ENCODE data around the gene XPNPEP1.
"Not testable (repeated sequence)": the region's sequence is repeated elsewhere in the genome, so short reads cannot be mapped to it uniquely, and the experiment has no call there.

Gene XPNPEP1

DNA sequence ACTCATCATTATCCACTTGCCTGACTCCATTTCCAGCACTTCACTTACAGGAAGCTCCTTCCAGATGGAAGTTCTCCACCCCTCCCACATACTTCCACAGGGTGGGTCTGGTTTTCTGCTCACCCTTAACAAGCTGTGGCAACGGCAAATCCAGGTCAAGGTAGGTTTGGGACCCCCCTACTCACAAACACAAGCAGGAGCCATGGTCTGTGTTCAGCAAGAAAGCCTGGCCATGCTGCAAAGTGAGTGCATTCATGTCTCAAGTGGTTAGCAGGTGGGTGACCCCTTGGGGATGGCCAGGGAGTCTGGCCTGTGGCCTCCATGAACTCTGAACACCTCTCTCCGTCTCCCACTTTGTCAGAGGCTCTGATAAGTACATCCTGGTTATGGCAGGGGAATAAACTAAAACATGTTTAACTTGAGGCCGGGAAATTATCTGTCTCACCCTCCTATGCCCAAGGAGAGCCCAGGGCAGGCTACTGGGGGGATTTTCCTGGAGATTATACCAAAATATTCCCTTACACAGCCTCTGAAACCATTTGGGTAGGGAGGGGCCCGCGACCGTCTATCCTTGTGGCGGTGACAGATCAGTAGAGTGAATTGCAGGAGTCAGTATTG is 844 bp downstream of the XPNPEP1 start:
- no peak for DNase-seq

DNA sequence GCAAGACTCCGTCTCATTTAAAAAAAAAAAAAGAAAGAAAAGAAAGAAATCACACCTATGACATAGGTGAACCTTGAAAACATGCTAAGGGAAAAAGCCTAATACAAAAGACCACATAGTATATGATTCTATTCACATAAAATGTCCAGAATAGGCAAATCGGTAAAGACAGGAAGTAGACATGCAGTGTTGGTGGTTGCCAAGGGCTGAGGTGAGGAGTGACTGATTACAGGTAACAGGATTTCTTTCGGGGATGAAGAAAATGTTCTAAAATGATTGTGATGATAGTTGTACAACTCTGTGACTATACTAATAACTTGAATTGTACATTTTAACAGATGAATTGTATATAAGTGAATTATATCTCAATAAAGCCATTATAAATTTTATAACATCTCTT is 3.3 kb downstream of the XPNPEP1 start:
- no peak for DNase-seq

DNA sequence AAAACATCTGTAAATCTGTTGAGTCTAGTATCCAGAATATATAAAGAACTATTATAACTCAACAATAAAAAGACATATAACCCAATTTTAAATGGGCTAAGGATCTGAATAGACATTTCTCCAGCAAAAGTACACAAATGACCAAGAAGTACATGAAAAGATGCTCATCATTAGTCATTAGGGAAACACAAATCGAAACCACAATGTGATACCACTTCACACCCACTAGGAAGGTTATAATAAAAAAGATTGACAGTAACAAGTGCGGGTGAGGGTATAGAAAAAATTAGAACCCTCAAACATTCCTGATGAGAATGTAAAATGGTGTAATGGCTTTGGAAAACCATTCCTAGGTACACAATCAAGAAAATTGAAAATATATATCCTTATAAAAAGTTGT is 4.1 kb downstream of the XPNPEP1 start:
- DNase-seq: no peak

DNA sequence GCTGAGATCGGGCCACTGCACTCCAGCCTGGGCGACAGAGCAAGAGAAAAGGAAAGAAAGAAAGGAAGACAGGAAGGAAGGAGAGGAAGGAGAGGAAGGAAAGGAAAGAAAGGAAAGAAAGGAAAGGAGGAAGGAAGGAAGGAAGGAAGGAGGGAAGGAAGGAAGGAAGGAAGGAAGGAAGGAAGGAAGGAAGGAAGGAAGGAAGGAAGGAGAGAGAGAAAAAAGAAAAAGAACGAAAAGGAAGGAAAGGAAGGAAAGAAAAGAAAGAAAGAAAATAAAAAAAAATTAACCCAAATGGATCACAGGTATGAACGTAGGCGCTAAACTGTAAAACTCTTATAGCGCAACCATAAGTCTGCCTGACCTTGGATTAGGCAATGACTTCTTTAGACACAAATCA is 4.6 kb downstream of the XPNPEP1 start:
- not testable (repeated sequence) for DNase-seq

DNA sequence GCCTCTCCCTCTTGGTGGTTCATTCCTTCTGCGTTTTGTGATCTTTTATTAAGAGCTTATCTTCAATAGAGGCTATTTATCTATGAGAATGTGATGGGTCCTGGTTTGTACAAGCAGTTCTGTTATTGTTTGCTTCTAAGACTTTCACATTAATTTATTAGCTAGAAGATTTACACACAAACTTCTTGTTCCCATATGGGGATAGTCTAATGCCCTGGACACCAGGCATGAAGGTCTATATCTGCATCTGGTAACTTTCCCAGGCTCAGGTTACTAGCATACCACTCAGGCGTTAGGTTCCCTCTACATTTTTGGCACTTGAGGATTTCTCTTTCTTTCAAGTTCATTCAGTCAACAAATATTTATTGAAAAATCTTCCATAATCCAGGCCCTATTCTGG is 7.7 kb downstream of the XPNPEP1 start:
- no peak for DNase-seq

DNA sequence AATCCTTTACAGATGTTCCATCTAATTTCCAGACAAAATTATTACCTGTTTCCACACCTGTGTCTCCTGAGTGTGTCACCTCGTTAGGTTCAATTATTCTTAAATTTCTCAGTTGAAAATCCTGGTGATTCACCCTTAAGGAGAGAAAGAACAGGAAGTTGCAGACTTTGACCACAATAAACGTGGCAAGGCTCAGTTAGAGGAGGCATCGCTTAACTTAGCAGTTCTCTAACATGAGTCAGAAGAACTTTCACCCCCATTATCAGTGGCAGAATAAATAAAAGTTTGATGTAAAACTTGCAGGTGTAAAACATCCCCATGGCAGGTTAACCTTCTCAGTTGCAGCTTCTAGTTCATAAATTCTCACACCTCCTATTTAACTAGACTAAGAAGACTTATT is 8.3 kb downstream of the XPNPEP1 start:
- no peak for DNase-seq

DNA sequence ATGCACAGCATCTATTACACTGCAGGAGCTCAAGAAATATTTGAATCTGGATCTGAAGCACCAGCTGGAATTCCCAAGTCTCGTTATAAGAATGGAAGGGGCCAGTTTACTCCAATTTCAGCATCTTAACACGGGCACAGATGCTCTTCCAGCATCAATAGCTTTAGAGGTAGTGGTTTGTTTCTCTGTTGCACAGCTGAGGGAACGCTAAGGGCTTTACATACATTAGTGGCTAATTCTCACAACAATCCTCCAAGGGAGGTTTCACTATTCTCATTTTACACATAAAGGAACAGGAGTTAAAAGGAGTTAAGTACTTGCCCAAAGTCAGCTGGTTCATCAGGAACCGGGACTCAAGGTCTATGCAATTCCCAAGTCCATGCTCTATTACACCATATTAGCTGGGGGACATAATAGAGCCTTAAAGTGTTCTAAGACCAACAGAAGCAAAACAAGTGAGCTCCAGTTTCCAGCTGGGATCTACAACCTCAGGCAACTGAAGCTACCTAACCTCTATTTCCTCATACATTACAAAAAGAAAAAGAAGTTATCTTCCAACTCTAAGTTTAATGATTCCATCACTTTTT is 9.9 kb downstream of the XPNPEP1 start:
- DNase-seq: no peak

DNA sequence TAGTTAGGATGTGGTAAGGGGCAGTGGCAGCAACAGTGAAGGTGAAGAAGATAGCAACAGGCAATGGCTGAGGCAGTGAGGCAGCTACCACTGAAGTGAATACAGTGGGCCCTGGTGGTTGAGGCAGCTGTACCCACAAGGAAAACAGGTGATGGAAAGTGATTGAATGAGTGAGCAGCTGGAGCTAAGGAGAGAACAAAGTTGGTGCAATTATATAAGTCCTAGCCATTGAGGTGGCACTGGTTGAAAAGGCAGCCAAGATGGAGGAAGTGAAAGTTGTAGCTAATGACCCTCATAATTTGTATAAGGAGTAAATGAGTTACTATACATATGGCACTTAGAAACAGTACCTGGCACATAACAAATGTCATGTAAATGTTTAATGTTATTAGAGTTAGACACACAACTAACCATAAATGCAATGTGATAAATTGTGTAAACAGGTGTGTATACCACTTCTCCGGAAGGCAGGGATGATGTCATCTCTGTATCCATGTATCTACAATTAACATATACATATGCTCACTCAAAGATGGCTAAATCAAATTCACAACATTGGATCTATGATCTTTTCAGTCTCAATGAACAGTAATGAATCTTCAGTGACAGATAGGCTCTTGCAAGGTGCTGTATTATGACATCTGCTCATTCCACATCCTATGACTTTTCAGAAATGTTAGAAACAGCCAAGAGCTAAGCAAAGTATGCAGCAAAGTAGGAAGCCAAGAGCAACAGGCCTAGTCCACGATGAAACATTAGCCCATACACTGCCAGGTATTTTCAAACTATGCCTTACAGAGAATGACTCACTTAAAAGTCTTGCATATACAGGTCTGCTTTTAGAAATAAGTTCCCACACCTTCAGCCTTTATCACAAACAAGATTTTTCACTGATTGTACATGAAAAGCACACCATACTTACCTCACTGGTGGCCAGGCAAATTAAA is 10.7 kb downstream of the XPNPEP1 start:
- no peak for DNase-seq

DNA sequence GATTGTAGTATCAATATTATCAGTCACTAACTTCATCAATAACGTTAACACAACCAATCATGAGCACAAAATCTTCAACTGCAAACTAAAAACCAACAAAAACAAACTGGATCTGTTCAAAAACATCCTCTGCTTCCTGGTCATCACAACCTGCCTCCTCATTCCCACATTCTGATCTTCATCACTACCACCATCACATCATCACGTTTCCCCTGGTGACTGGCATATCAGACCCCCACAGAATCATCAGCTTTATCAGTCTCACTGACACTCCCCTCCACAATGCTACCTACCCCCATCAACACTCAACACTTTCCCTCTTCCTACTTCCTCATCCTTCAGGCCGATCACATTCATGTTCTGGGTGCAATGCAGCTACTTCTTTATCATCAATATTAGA is 11.4 kb downstream of the XPNPEP1 start:
- DNase-seq: no peak

DNA sequence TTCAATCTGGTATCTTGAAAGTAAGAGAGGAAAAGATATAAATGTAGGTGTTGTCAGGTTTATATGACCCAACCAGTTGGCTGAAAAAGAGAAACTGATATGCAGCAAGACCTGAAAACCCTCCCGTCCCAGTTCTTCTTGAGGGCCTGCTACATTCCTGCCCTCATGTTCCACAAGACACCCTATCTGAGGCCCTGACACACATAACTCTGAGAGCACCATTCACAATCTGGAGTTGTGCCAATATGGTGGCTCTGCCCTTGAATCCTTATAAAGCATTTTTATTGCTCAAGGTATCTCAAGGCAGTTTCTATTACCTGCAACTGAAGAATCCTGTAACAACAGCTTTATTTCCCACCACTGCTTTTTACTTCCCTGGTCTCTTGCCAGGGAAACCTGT is 17.0 kb downstream of the XPNPEP1 start:
- no peak for DNase-seq

DNA sequence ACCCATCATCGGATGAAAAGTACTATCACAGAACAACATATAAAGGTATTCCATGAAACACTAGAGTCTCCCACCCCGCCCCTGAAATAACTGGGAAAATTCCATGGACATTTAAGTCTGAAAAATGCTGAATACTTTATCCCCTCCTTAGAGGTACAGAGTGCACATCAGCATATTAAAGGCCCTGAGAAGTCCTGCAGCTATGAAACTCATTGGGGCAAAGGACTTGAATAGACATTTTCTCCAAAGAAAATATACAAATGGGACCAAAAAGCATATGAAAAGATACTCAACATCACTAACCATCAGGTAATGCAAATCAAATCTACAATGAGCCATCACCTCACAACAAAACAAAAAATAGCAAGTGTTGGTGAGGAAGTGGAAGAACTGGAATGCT is 18.9 kb downstream of the XPNPEP1 start:
- DNase-seq: no peak

DNA sequence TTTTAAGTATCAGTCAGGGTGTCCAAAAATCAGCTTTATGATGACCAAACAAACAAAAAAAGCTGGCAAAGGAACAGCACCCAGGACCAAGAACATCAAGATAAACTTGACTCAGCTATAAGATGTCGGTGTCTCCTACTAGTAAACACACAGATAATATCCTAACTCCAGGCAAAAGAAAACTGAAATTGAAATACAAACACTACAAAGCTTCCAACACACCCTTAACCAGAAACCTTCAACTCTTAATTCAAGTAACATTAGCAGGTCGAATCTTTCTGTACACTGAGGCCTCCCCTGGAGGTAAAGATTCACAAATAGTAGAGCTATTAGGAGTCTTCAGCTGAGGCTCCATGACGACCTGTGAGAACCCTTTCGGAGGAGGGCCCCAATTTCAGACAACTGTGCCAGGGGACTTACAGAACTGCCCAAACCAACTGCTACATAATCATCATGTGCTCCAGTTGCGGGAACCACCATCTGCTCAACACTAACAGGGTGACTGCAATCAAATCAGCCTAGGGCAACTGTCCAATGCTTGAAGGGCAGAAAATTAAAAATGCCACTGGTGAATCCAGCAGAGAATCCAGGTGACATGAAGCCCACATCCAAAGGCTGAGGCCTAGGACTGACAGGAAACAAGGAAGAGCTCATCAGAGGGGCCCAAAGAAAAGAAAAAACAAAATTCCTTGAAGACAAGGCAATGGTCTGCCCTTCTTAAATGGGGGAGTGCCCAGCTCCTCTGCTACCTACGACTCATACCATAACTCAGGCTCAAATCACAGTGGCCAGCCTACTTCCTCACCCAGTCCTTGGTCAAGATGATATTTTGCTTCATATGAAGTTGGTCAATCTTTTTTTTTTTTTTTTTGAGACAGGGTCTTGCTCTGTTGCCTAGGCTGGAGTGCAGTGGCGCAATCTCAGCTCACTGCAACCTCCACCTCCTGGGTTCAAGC is 20.0 kb downstream of the XPNPEP1 start:
- DNase-seq: no peak

DNA sequence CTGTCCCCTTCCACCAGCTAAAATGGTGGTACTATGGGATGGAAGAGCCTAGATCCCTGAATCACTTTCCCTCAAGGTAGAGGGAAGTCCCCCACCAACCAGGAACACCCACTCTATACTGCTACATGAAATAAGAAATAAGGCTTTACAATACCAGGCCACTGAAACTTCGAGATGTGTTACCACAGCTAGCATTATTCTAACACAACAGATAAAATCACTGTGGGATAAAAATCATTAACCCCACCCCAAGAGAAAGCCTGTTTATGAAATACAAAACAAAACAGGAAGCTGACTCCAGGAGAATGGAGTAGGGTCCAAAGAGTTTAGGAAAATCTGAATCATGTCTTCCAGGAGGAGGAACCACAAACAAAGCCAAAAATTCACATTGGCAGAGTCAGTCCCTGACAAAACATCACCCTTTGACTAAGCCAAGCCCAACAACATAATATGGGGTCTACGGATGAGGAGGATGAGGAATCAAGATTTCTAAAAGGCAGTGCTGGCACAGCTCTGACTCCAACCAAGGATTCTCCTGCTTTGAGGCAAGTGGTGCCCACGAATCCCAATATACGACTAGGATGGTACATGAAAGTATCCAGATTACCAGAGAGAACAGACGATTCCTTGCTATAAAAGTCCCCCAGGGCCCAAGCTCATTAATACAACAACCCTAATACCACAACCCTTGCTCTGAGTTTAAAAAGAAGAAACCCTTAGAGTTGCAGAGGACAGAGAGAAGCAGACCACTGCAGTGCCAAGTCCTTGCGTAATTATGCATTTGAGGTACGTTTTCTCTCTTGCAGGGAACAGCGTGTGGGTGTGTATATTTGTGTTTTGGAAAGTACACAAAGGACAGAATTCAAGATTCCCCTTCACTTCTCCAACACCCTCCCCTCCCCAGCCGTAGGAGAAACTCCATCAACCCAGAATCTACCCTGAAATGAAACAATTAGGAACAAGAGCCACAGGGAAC is 23.7 kb downstream of the XPNPEP1 start:
- DNase-seq: no peak

DNA sequence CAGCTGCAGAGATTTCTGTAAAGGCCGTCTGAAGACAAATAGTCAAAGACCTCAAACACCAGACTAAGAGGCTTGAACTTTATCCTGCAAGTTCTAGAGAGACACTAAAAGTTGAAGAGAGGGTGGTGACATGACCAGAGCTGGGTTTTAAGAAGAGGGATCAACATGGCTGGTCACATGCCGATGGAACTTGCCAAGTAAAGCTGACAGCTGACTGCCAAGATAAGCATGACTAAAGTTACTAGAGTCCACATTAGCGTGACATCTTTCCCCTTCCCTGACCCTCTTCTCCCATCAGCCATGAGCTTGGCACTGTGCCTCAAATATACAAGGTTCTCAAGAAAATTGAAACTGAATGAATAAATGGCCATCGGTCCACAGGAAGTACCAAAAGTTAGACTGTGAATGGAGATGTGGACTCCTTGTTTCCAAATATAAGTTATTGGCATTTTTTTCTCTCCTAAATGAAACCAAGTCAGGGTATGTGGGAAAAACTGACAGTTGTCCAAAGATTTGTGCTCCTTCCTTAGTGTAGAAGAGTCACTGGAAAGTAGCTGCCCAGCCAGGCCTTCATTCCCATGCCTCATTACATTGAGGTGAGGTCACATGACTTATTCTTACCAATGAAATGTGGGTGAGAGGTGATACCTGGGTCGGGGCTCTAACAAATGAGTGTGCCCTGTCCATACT is 24.5 kb downstream of the XPNPEP1 start:
- no peak for DNase-seq

DNA sequence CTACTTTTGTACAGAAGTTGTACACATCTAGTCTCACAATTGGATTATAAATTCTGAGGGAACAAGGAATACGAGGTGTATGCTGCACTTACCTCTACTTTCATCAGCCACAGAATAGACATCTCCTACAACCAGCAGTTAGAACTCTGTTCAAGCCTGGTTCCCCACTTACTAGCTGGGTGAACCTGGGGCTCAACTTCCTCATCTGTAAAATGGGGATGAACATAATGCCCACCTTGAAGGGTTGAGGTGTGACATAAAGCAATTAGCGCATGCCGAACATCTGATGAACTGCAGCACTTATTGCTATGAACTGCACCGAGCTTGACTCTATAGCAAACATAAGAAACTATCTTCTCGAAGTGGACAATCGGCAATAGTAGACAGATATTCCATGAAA is 25.3 kb downstream of the XPNPEP1 start:
- no peak for DNase-seq

DNA sequence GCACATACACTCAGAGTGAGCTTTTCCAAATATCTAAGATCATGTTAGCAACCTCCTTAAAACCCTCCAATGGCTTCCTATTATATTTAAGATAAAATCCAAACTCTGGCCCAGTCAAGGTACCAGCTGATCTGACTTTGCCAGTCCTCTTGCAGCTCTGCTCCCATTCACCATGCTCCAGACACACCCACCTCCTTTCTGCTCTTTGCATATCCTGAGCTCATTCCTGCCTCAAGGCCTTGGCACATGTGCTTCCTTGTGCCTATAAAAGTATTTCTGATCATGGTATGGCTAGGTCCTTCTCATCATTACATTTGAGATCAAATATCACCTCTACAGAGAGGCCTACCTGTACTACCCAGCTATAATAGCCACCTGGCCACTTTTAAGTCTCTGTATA is 27.5 kb downstream of the XPNPEP1 start:
- no peak for DNase-seq

DNA sequence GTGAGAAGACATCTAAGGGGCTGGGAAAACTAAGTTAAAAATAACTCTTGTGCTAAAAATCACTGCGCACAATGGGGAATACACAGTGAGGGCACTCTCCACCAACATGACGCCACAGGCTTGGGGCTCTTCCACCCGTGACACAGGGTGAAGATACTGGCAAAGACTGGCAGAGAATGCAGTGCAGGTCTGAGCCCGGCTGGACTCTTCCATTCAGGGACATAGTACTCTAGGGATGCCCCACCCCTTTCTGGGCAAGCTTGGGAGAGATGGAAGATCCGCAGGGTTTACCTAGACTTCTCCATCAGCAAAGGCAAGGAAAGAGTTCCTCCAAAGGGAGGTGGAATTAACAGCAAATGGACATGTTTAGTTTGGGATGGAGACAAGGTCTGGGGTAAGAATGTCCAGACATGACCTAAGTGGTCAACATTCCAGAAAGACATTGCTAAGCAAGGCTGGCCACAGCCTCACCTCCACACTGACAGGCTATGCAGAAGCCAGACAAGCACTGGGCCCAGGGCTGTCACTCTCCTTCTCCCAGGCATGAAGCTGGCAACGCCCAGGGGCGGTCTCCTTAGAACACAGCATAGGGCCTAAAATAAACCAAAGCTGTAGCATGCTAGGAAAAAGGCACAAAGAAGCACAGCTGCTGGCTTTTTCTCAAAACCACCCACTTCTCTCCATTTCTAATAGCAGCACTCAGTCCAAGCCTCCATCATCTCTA is 28.1 kb downstream of the XPNPEP1 start:
- DNase-seq: no peak

DNA sequence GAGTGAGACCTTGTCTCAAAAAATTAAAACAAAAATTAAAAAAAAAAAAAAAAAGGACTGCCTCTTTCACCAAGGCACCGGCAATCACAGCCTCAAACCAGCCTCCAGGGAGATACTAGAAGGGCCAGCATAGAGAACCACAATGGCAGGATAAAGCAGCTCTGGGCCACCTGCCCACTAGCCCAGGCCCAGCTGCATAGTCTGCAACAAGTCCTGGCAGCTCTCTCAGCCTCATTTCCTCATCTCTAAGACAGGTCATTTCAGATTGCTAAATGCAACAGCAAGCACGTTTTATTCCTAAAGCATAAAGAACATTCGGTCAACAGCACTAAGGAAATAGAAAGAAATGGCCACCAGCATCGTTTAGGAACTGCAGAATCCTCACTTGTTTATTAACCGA is 28.8 kb downstream of the XPNPEP1 start:
- no peak for DNase-seq

DNA sequence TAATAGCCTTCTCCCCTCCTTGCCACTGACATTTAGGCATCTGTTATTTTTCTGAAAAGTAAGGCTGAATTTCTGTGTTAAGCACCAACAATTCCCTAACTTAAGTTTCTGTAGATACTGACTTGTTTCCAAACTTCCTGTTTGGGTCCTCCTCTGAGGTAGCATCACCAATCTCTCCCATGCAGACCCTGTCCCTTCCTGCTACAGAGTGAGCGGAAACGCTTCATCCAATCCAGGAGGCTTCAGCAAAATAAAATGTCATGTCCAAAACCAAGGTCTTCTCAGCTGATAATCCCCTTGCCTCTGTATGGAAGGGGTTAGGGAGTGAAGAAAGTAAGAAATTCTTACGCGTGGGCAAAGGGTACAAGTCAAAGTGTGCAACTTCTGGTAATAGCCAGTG is 29.9 kb downstream of the XPNPEP1 start:
- DNase-seq: no peak

DNA sequence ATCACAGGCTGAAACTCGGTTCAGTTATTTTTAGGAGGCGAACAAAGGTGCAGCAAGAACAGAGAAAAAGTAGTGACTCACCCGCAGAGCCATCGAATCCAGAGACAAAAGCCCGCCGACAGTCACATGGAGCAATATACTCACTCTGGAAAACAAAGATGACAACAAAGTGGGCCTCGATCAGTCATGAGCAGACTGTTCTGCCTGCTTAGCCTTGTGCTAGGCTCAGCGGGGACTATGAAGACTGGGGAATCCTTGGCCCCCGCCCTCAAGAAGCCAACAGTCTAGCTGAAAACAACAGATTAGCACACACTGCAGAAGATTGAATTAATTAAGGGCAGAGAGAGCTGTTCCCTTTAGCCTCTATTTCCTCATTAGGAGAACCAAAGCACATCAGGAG is 30.4 kb downstream of the XPNPEP1 start:
- DNase-seq: no peak
